Astrocyte (in vitro differentiated cells and primary cell): ENCODE results near the gene PRRC2B. TPM values are rescaled to one million over a fixed set of nuclear protein-coding genes. Genes with fewer than 3 reads are reported as not detected.

ENCODE experiments used
- DNase-seq: peaks from one replicate; pipeline ENCODE4 v3.0.0-alpha.2; 2010; ENCODE audit warnings: low read depth
- FAIRE-seq: peaks from 2 replicates; lab custom pipeline; 2011; peaks lifted over from hg19 to GRCh38; lab: Jason Lieb, UNC
- H2AFZ ChIP-seq: 2 replicates; pipeline ENCODE4 v1.6.0; 2012; ENCODE audit warnings: low read depth, low read length, inconsistent platforms
- H3K27ac ChIP-seq: 2 replicates; pipeline ENCODE4 v1.5.1; 2011; ENCODE audit warnings: low read depth, low read length, inconsistent platforms
- H3K27me3 ChIP-seq: 2 replicates; pipeline ENCODE4 v1.6.0; 2011; ENCODE audit warnings: low read length, inconsistent platforms; ENCODE audit not compliant: insufficient read depth
- H3K36me3 ChIP-seq: 2 replicates; pipeline ENCODE4 v1.5.1; 2011; ENCODE audit warnings: low read length, inconsistent platforms; ENCODE audit not compliant: insufficient read depth
- H3K4me1 ChIP-seq: 2 replicates; pipeline ENCODE4 v1.5.1; 2011; ENCODE audit warnings: low read length, inconsistent platforms; ENCODE audit not compliant: insufficient read depth
- H3K4me2 ChIP-seq: 2 replicates; pipeline ENCODE4 v1.6.0; 2012; ENCODE audit warnings: low read length, inconsistent platforms
- H3K4me3 ChIP-seq: 2 replicates; pipeline ENCODE4 v1.5.1; 2011; ENCODE audit warnings: low read depth, mild to moderate bottlenecking, low read length, inconsistent platforms; ENCODE audit not compliant: insufficient read depth
- H3K79me2 ChIP-seq: 2 replicates; pipeline ENCODE4 v1.6.0; 2012; ENCODE audit warnings: mild to moderate bottlenecking, low read length, inconsistent platforms; ENCODE audit not compliant: insufficient read depth
- H3K9ac ChIP-seq: 2 replicates; pipeline ENCODE4 v1.6.0; 2012; ENCODE audit warnings: mild to moderate bottlenecking, low read length, inconsistent platforms
- H3K9me3 ChIP-seq: 2 replicates; pipeline ENCODE4 v1.5.1; 2012; ENCODE audit warnings: low read depth, mild to moderate bottlenecking, low read length, inconsistent platforms; ENCODE audit not compliant: insufficient read depth
- H4K20me1 ChIP-seq: 2 replicates; pipeline ENCODE4 v1.6.0; 2012; ENCODE audit warnings: low read length, inconsistent platforms; ENCODE audit not compliant: insufficient read depth
- H3K27ac Mint-ChIP-seq: one replicate; pipeline ENCODE4 v1.8.0; 2021; ENCODE audit warnings: mild to moderate bottlenecking, mixed read lengths; ENCODE audit not compliant: unreplicated experiment
- H3K27me3 Mint-ChIP-seq: one replicate; pipeline ENCODE4 v1.8.0; 2021; ENCODE audit warnings: low read depth, mixed read lengths; ENCODE audit not compliant: unreplicated experiment
- H3K36me3 Mint-ChIP-seq: one replicate; pipeline ENCODE4 v1.8.0; 2021; ENCODE audit warnings: low read depth, mixed read lengths; ENCODE audit not compliant: unreplicated experiment
- H3K4me1 Mint-ChIP-seq: one replicate; pipeline ENCODE4 v1.8.0; 2021; ENCODE audit warnings: low read depth, mixed read lengths; ENCODE audit not compliant: unreplicated experiment
- H3K4me3 Mint-ChIP-seq: one replicate; pipeline ENCODE4 v1.8.0; 2021; ENCODE audit warnings: mild to moderate bottlenecking, moderate library complexity, mixed read lengths; ENCODE audit not compliant: unreplicated experiment
- H3K9me3 Mint-ChIP-seq: one replicate; pipeline ENCODE4 v1.8.0; 2021; ENCODE audit warnings: mild to moderate bottlenecking, mixed read lengths; ENCODE audit not compliant: unreplicated experiment
- EZH2 ChIP-seq: IDR thresholded peaks from 2 replicates; pipeline ENCODE4 v1.6.1; 2012; ENCODE audit warnings: mild to moderate bottlenecking, low read length, inconsistent platforms; ENCODE audit not compliant: insufficient read depth
- total RNA-seq: library from RNA; stranded (reverse); gene quantifications from 2 replicates; pipeline ENCODE4 v1.2.1, GENCODE V29; 2021
- TF ChIP-seq, protein P1 (sequence below): IDR thresholded peaks from 2 replicates; pipeline ENCODE4 v1.5.1; 2011; ENCODE audit warnings: low read depth, mild to moderate bottlenecking, inconsistent platforms, low read length, moderate library complexity; ENCODE audit not compliant: insufficient read depth

The PRRC2B gene
- total RNA-seq, 1 donor from 2014 or later: 292 TPM

DNA sequence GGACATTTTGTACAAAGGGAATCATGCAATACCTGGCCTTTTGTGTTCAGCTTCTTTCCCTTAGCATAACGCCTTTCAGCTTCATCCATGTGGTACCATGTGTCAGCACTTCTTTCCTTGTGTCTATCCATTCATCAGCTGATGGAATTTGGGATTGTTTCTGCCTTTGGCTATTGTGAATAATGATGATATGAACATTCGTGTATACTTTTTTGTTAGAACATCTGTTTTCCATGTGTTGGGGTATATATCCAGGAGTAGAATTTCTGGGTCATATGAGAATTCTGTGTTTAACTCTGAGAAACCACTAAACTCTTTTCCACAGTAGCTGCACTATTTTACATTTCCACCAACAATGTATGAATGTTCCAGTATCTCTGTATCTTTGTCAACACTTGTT is 14.8 kb upstream of the PRRC2B start:
- Histone ChIP-seq H3K4me2 (no peak overlapping the region), H3K4me1 (peaks cover 4% of the 10 kb centered on the region), H3K4me3 (no peak overlapping the region), H4K20me1 (peaks cover 4% of the 10 kb centered on the region), H3K79me2 (no peaks in the 10 kb centered on the region), H3K9me3 (no peaks in the 10 kb centered on the region), H3K36me3 (no peaks in the 10 kb centered on the region), H3K27me3 (no peaks in the 10 kb centered on the region), H3K27ac (no peak overlapping the region), H2AFZ (no peak overlapping the region), H3K9ac (no peak overlapping the region)
- Mint-ChIP-seq H3K4me1 (peaks cover 5% of the 10 kb centered on the region), H3K4me3 (no peak overlapping the region), H3K27ac (no peak overlapping the region), H3K27me3 (no peaks in the 10 kb centered on the region), H3K9me3 (no peaks in the 10 kb centered on the region), H3K36me3 (peaks cover 2% of the 10 kb centered on the region)
- FAIRE-seq (no peak), DNase-seq (no peak)
- no peak for TF ChIP-seq EZH2
- TF ChIP-seq, protein P1, sequence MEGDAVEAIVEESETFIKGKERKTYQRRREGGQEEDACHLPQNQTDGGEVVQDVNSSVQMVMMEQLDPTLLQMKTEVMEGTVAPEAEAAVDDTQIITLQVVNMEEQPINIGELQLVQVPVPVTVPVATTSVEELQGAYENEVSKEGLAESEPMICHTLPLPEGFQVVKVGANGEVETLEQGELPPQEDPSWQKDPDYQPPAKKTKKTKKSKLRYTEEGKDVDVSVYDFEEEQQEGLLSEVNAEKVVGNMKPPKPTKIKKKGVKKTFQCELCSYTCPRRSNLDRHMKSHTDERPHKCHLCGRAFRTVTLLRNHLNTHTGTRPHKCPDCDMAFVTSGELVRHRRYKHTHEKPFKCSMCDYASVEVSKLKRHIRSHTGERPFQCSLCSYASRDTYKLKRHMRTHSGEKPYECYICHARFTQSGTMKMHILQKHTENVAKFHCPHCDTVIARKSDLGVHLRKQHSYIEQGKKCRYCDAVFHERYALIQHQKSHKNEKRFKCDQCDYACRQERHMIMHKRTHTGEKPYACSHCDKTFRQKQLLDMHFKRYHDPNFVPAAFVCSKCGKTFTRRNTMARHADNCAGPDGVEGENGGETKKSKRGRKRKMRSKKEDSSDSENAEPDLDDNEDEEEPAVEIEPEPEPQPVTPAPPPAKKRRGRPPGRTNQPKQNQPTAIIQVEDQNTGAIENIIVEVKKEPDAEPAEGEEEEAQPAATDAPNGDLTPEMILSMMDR: no peak

DNA sequence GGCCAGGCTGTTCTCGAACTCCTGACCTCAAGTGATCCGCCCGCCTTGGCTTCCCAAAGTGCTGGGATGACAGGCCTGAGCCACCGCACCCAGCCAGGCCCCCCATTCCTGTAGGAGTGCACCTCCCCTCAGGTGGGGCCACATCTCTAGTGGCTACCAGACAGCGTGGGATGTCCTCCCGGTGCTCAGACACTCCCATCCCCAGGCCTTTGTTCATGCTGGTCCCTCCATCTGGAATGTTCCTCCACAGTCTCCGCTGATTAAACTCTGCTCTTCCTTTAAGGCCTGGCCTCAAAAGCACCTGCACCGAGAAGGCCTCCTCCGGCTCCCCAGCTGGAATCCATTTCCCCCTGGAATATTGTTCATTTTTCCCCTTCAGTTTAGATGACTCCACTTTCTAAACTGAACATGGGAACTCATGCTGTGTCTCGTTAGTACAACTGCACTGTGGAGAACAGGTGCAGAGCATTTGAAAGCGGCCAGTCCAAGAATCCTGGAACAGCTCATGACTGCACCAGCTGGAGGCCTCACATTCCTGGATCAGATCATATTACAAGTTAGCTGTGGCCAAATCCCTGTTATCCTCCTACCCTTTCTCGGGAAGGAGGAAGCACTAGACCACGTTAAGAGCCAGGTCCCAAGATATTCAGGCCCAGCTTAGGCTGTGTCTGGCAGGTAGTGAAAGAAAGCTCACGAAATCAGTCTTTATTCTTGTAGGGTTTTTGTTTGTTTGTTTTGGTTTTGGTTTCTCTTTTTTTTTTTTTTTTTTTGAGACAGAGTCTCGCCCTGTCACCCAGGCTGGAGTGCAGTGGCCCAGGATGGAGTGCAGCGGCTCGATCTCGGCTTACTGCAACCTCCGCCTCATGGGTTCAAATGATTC is 10.8 kb upstream of the PRRC2B start:
- Histone ChIP-seq H4K20me1 (peaks cover 4% of the 10 kb centered on the region), H3K79me2 (no peaks in the 10 kb centered on the region), H3K27ac (no peak overlapping the region), H3K4me2 (peak overlapping the region; percentile 26), H3K27me3 (no peaks in the 10 kb centered on the region), H3K4me1 (peaks cover 4% of the 10 kb centered on the region), H3K9me3 (no peaks in the 10 kb centered on the region), H2AFZ (no peak overlapping the region), H3K4me3 (no peak overlapping the region), H3K9ac (no peak overlapping the region), H3K36me3 (no peaks in the 10 kb centered on the region)
- DNase-seq (peak; percentile 85), FAIRE-seq (no peak)
- Mint-ChIP-seq H3K4me1 (peaks cover 5% of the 10 kb centered on the region), H3K27ac (peak overlapping the region; percentile 49), H3K27me3 (no peaks in the 10 kb centered on the region), H3K9me3 (no peaks in the 10 kb centered on the region), H3K4me3 (peak overlapping the region; percentile 28), H3K36me3 (no peaks in the 10 kb centered on the region)
- TF ChIP-seq, protein P1: no peak
- no peak for TF ChIP-seq EZH2

DNA sequence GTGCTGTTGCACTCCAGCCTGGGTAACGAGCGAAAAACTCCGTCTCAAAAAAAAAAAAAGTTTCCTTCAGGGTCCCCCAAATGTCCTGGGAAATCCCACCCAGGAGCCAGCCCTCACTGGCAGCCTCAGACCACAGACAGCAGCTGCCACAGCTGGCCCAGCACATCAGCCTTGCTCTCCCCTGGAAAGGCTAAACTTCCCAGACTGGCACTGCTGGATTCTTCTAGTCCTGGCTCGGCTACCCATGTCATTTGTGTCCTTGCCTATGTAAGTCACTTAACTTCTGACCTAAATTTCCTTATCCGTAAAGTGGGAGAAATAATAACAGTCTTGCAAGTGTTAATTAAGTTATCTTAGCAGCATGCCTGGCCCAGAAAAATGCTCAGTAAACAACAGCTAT is 8.6 kb upstream of the PRRC2B start:
- H3K4me3 Mint-ChIP-seq: no peak overlapping the region
- H3K4me1 Mint-ChIP-seq: peaks cover 5% of the 10 kb centered on the region
- Histone ChIP-seq H3K27me3 (no peaks in the 10 kb centered on the region), H3K4me1 (peaks cover 4% of the 10 kb centered on the region), H3K27ac (no peak overlapping the region), H3K9me3 (no peaks in the 10 kb centered on the region), H3K36me3 (no peaks in the 10 kb centered on the region), H3K4me3 (no peak overlapping the region), H4K20me1 (peaks cover 4% of the 10 kb centered on the region), H3K9ac (no peak overlapping the region), H2AFZ (no peak overlapping the region), H3K4me2 (no peak overlapping the region), H3K79me2 (no peaks in the 10 kb centered on the region)
- FAIRE-seq: no peak
- TF ChIP-seq EZH2: no peak
- TF ChIP-seq, protein P1: no peak
- H3K27ac Mint-ChIP-seq: no peak overlapping the region
- H3K9me3 Mint-ChIP-seq: no peaks in the 10 kb centered on the region
- H3K36me3 Mint-ChIP-seq: no peaks in the 10 kb centered on the region
- no peaks in the 10 kb centered on the region for H3K27me3 Mint-ChIP-seq
- no peak for DNase-seq
